ENCODE results near the gene PIP4K2C.
"Not testable (repeated sequence)": the region's sequence is repeated elsewhere in the genome, so short reads cannot be mapped to it uniquely, and the experiment has no call there.

Gene PIP4K2C

DNA sequence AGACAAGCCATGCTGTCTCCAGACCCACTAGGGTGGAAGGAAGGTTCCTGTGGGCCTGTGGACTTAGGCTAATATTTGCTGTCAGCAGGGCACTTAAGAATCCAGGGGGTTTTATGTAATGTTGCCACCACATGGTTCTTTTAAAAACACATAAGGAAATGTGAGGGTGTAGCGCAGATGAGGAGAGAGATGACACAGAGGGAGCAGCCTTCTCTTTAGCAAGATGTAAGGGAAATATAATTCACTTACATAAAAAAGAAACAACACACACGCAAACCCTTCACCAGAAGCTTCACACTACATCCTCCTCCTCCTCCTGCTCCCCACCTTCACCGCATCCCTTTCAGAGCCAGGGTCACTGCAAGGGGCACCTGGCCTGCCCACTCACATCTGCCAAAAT lies 4.9 kb upstream of the PIP4K2C start:
- DNase-seq = no peak

DNA sequence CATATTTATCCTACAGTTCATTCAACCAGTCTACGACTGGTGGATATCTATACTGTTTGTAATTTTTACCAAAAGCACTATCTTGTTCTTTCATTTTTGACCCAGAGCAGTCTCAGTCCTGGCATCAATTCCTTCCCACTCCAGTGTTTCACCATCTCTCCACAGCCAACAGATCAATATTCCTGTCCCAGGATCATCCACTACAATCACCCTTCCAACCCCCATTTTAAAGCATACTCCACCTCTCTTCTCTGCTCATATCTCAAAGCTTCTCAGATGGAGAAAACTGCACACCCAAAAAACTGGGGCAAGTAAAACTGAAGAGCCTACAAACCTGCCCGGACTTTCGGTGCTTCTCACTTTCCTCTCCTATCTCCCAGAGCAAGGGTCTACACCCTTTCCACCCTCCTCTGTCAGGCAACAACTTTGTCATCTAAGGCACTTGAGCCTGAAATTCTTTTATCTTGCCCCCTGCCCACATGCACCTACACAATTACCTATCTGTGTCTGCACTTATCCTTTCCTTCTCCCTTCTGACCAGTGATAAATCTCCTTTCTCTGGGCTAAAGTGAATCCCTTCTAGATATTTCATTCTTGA lies 4.1 kb upstream of the PIP4K2C start:
- DNase-seq = no peak

DNA sequence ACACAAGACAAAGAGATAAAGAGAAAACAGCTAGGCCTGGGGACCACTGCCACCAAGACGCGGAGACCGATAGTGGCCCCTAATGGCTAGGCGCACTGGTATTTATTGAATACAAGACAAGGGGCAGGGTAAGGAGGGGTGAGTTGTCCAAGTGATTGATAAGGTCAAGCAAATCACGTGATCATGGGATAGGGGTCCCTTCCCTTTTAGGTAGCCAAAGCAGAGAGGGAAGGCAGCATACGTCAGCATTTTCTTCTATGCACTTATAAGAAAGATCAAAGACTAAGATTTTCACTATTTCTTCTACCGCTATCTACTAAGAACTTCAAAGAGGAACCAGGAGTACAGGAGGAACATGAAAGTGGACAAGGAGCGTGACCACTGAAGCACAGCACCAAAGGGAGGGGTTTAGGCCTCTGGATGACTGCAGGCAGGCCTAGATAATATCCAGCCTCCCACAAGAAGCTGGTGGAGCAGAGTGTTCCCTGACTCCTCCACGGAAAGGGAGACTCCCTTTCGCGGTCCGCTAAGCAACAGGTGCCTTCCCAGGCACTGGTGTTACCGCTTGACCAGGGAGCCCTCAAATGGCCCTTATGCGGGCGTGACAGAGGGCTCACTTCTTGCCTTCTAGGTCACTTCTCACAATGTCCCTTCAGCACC lies 1.9 kb upstream of the PIP4K2C start:
- DNase-seq = not testable (repeated sequence)

DNA sequence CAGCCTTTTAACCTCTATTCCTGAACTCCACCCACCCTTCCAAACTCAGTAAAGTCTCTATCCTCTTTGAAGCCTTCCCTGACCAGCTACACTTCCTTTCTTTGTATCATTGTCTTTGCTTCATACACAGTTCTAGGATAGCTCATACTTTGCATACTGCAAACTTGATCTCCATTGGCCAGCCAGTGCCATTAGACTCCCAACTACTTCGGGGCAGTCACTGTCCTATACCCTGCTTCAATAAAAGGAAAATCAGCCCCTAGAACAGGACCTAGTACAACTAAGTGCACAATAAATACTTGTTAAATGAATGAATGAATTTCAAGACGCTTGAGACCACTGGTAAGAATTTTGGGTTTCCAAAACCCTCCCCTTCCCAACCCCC lies 521 bp upstream of the PIP4K2C start:
- DNase-seq = no peak

DNA sequence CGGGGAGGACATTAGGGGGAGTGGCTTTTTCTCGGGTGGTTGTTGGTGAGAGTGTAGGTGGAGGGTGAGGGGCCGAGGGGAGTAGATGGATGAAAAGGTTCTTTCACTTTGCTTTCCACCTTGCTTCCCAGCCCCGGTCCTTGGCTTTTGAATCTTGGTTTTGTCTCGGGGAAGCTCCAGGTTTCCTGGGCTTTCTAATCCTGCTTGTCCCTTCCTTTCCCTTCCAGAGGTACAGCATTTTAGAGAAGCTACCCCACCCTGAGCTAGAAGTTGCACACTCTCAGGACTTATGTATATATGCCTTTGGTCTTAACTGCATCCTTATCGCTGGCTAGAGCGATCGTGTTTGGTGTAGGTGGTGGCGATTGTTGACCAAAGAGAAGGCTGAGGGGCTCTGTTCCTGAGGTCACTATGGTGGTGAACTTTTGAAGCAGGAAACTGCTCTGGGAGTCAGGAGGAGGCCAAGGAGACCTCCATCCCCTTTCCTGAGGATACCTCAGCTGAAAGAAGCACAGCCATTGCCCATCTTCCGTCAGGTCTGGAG lies 862 bp downstream of the PIP4K2C start:
- no peak for DNase-seq

DNA sequence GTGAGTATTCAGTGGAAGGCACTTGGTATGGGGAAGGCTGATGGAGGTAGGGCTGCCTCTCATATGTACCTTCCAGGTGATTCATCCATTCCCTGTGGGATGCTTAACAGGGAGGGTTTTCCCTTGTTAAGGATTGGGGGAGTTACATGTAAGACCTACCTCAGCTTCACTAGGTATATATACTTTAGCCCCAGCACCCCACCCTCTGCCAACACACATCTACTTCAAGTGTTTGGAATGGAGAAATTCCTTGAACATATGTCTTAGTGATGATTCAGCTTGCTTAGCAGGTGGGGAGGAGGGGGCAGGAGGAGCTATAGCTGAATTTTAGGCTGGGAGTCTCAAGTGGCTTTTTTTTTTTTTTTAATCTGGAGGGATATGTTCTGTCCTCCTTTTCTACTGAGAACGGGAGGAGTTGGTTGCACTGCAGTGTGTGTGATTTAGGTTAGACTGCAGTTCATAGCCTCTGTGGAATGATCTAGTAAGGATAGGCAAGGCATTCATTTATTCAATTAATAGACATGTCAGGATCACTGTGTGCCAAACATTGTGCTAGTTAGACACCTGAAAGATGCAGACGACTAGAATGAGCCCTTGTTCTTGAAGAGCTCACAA lies 1.7 kb downstream of the PIP4K2C start:
- DNase-seq = no peak

DNA sequence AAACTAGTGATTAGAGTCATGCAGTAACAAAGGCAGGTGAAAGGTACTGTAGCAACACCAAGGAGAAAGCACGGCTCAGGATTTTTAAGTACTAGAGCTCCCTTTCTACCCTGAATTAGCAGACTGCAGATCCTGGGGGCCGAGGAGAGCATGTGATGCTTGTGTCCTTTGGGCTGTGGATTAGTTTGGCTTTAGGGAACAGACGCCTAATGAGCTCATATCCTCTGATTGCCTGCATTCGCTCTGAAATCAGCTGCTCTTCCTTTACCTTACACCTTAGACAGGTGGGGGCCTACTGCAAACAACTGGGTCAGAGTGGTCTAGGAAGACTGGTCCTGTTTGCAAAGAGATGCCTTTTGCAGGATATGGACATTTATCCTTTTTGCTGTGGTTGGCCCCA lies 2.2 kb downstream of the PIP4K2C start:
- DNase-seq = no peak

DNA sequence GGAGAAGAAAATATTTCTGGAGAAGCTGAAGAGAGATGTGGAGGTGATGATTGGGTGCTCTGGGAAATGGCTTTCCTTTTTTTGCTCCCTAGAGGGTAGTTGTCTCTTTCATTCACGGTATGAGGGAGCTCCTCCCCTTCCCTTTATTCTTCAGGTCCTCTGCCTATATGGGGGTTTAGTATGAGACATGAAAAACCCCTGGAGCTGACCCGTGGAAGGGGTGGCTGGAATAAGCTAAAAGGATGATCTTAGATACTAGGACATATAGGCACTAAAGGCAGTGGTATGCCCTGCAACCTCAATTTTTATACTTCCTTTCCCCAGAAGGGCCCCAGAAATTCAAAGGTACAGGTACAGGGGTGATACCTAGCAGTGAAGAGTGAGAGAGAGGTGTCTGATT lies 9.4 kb downstream of the PIP4K2C start:
- no peak for DNase-seq

DNA sequence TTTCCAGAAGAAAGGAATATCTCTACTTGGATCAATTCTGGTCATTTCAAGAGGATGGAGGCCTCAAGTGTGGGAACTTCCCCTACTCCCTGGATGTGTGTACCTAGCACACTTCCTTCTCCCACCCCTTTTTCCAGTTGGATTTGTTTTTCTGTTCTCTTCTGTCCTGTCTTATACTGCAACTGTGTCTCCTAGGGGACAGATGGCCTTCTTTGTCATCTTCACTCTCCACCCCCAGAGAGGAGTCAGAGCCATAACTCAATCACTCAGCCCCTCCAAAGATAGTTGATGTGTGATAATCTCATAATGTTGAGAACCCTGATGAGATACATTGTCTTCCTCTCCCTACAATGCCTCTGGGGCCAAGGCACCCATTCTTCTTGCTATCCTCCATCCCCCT lies 11.6 kb downstream of the PIP4K2C start:
- no peak for DNase-seq

DNA sequence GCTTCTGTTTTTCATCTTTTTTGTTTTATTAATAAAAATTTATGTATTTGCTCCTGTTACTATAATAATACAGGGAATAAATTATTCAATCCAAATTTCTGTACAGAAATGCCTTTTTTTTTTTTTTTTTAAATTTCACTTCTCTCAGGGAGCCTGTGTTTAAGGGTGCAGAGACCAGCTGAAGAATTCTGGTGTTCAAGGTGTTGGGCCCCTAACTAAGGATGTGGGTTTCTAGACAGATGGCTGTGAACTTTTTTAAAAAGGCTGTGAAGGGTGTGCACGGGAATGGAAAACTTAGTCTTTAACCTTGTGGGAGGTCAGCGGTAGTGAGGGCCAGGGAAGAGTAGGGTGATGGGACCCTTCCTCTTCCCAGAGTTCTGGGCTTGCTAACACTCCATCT lies 12.3 kb downstream of the PIP4K2C start:
- no peak for DNase-seq

DNA sequence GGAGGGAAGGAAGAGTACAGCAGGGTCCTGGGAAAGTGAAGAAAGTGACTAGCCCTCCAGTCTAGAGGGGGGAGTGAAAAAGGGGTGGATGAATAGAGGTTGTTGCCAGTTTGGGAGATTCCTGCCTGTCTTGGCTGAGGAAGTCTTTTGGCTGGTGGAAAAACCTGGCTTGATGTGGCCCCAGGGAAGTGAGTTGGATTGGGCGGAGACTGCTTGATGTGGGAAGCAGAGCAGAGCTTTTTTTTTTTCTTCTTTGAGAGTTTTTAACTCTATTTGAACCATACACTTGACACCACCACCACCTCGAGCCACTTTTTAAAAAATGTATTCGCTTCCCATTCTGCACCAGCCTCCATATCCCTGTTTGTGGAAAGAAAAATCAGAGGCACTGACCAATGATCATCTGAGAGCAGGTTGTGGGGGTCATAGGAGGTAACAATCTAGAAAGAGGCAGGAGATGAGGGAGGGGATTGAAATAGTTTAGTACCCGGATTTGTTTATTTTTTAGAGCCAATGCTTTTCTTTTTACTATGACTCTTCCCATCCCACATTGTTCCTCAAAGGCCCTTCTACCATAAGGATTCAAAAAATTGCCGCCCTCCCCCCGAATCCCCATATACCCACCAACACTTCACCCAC lies 12.9 kb downstream of the PIP4K2C start:
- no peak for DNase-seq

DNA sequence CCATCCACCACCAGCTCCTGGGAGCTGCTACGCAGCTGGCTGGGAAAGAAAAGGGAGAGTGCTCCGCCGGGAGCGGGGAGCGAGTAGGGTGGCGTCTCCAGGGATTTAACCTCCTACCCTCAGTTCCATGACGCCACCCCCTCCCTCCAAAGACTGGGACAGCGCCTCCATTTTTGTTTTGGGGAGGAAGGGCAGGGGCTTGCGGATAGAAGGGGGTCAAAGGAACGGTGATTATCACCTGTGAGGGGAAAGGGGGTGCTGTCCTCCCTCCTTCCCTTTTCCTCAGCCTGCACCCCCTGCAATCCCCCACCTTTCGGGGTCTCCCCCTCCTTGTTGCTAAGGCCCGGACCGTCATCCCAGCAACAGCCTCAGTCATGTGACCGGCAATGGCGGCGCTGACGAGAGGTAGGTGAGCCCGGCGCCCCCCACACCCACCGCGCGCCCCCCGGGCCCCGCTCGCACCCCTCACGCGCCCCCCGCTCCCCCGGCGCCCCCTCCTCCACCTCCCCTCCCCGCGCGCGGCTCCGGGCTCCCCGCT lies 13.5 kb downstream of the PIP4K2C start, which contains the start of gene DTX3:
Gene DTX3, plus strand, starts transcription at position 371 of the 538 bp plus-strand sequence. CDS start 1,694 bp downstream, outside the sequence.
- DNase-seq = peak; percentile 15

DNA sequence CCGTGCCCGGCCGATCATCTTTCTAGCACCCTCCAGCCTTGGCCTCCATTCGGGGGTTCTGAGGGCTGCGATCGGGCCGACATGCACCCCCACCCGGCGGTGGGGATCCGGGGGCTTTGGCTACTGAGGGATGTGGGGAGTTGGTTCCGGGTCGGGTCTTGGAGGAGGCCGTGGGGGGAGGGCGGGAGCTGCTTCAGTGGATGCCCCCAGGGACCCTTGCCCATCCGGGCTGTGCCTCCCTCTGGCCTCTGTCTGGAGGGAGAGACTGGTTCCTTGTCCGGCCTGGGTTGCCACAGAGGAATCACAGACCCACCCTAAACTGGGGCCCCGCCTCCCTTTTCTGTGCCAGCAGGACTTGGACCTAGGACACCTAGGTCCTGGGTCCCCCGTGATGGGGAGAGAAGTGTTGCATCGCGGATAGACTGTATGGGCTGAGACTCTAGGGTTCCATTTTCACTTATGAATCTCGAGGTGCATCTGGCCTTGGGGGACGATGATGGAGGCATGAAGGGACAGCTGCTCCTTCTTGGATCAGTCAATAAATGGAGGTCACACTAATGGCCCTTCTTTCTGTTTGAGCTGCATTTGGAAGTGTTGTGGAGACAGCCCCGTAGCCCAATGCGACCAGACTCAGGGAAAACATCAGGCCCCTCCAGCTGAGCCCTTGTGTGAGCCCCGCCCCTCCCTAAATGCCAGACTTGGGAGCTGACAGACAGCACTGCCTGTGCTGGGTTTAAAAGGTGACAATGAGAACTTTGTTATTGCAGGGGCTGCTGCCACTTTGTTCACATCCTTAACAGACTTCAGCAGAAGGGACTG lies 14.2 kb downstream of the PIP4K2C start:
- DNase-seq = no peak

DNA sequence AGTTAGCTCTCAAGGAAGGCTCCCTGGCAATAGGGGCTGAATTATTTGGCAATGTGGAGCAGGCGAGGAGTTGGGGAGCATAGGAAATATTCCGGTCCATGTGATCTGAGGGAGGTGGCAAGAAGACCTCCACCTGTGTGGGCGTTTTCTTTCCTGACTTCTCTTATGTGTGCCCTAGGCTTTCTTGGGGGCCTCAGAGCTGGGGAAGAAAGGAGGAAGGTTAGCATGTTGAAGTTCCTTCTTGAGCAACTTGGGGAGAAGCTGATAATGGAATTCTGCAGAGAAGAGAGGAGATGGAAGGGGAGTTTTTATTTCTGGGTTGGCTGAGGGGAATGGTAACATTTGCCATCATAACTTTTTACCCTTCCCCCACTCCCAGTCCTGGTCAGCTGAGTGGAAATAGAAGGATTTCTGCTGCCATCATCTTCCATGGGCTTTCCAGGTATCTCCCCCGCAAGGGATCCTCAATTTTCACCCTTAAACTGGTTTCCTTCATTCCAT lies 14.9 kb downstream of the PIP4K2C start:
- no peak for DNase-seq

DNA sequence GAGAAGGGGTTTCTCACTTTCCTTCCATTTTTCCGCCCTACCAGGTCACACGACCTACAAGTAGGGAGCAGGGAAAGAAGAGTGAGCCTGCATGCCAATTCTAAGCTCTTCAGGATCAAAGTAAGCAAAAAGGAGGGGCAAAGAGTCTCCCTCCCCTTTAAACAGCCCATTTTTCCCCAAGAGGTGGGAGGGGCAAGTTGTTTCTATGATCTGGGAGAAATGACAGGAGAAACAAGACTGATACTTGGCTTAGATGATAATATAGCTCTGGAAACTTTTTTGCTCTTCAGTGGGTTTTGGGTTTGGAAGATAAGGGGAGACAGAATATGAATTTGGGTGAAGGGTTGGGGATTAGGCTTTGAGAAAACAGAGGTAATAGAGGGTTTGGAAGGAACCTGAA lies 15.4 kb downstream of the PIP4K2C start:
- no peak for DNase-seq

DNA sequence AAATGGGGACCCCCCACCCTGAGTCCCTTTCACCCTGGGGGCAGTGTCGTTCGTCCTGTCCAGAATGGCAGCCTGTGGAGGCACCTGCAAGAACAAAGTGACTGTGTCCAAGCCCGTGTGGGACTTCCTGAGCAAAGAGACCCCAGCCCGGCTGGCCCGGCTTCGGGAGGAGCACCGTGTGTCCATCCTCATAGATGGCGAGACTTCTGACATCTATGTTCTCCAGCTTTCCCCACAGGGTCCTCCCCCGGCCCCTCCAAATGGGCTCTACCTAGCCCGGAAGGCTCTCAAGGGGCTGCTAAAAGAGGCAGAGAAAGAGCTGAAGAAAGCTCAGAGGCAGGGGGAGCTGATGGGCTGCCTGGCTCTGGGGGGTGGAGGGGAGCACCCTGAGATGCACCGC lies 15.8 kb downstream of the PIP4K2C start:
- no peak for DNase-seq

DNA sequence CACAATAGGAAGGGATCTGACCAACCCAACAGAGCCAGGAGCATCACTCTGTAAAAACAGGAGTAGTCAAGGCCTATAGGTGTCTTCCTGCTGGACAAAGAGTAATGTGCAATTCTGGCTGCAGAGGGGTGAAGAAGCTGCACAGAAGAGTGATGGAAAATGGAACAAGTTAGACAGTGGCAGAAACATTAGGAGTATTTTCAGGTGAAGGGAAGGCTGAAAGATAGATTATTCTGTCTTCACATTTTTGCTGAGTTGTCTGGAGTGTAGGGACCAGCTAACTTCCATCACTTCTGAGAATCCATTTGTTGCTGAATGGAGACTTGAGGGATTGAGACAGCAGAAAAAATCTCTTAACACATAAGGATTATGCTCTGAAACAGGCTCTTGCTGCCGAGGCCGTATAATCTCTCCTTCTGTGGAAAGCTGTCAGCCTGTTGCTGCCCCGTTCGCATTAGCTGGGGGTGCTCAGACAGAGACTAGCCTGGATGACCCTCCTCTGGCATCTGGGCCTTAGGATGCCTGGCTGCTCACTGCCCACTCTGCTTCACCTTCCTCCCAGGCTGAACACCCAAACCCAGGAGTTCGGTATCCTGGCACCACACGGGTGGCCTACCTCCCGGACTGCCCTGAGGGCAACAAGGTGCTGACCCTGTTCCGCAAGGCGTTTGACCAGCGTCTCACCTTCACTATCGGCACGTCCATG lies 17.1 kb downstream of the PIP4K2C start:
- no peak for DNase-seq

DNA sequence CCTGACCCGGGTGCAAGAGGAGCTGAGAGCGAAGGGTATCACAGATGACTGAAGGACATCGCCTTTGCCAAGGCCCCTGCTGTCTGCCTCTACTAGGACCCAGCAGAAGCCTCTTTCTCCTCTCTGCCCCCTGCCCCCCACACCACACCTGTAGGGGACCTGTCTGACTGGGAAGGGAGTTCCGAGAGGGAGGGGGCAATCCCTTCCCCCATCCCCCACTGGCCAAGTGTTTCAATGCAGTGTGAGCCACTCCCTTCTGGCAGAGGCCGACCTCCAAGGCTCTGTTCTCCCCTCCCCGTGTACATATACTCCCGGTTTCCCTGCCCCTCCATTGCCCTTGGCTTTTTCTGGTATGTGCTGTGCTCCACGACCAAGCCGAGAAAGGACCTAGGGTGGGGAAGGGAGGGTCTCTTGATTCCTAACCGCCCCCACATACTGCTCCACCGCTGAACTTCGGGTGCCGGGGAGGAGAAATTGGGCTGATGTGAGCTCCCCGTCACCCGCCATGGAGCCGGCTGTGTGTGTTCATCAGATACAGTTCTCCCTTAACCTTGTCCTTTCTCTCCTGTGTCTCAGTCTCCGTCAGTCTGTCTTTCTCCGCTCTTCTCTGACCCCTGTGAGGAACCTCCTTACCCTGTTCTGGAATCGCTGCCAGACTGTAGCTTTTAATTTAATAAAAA lies 18.2 kb downstream of the PIP4K2C start:
- no peak for DNase-seq

DNA sequence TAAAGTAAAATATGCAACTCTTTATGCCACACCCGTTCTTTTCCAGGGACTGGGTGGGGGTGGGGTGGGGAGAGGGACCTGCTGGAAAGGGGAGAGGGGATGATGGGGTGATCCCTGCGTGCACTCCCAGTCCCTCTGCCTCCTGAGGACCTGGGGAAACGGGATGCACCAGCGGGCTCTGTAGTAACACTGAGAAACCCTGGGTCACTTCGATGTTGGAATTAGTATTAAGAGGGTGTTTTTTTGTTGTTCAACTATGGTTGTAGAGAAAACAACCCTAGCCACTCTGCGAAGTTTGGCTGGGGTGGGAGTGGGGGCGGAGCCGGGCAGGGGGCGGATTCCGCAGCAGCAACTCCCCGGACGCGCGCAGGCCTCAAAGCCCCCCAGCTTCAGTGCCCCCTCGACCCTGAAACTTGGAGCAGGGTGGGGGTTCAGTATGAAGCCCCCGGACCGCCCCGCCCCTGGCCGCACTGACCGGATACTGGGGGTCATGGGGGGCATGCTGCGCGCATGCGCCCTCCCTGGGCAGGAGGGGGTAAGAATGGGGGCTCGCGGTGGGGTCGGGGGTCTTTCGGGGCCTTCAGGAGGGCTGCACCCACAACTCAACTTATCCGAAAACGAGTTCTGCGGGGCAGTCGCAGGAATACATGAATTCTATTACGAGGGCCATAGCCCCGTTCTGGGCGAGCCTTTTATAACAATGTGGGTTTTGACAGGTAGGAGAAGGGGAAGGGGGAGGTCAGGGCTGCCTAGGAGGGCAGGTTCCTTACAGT lies 19.0 kb downstream of the PIP4K2C start:
- DNase-seq = no peak

DNA sequence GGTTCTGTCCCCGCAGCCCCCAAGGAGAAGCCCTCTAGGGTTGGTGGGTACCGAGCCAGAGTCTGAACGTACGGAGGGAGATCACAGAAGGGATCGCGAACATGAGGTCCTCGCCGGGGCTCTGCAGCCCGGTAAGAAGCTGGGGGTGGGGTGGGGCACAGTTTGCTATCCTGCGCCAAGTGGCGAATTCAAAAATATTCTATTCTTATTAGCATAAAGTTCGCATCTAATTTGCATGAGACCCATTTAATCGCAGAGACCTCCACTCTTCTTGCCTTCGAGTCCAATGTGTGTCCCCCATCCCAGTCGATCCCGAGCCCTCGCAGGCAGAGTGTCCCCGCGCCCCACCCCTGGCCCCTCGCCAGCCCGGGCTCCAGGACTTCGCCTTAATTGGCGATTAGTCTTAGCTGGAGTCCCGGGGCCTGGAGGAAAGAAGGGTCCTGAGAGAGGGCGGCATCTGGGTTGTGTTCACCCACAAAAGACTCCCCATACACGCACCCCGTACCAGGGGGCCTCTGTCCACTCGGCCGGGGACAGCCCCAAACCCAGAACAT lies 19.6 kb downstream of the PIP4K2C start:
- DNase-seq = no peak
